HCT116 (cell line): ENCODE data around the gene ERRFI1. TPM values are rescaled to one million over a fixed set of nuclear protein-coding genes. Genes with fewer than 3 reads are reported as not detected.

Experiments used
- ATAC-seq: fragments of 200-7000 bp; cut with Tn5 transposase; 2 replicates; pipeline ENCODE4 v1.9.1; 2020; ENCODE audit warnings: mild to moderate bottlenecking, moderate library complexity
- BruUV-seq: library from RNA; stranded (reverse); fragments of 400-500 nt; replicated peaks from 2 replicates; lab custom pipeline; 2021; lab: Mats Ljungman, UMichigan
- CTCF ChIA-PET: fragments of 300-600 bp; sonication (Branson Sonifier 250); formaldehyde crosslinking; loops from one replicate; lab custom pipeline; 2021; ENCODE audit warnings: antibody characterized with exemption; lab: Charles Lee
- POLR2A ChIA-PET: fragments of 300-600, 350-600 bp; sonication (Branson Sonifier 250); formaldehyde crosslinking; loops from one replicate; lab custom pipeline; 2021; ENCODE audit warnings: antibody characterized with exemption; lab: Charles Lee
- RAD21 ChIA-PET, 2 experiments: fragments of 300-600 bp; sonication (Branson Sonifier 250); formaldehyde crosslinking; loops; one replicate each; lab custom pipeline; 2023; ENCODE audit warnings: low total read pairs in 2 of 2; ENCODE audit not compliant: uncharacterized antibody in 2 of 2, unreplicated experiment in 2 of 2, low non-redundant PET in 1 of 2; lab: Charles Lee
- DNase-seq: peaks from one replicate; pipeline ENCODE4 v3.0.0-alpha.2; 2010; ENCODE audit warnings: low read depth, low spot score
- H2AFZ ChIP-seq: fragments of 200-600 bp; shearing (Covaris generic), sonication (generic); 2 replicates; pipeline ENCODE4 v1.6.1; 2017; ENCODE audit warnings: low read depth, mixed run types, mixed read lengths, antibody characterized with exemption, low read length; ENCODE audit not compliant: poor library complexity, severe bottlenecking
- H3K27ac ChIP-seq: 2 replicates; pipeline ENCODE4 v1.5.1; 2012; ENCODE audit warnings: low read depth, low read length
- H3K27me3 ChIP-seq: fragments of 200-600 bp; sonication (generic); 2 replicates; pipeline ENCODE4 v1.6.1; 2016; ENCODE audit warnings: mixed run types, low read length, mixed read lengths; ENCODE audit not compliant: insufficient read depth
- H3K36me3 ChIP-seq, 2 experiments: fragments of 200-500 bp in 1 of 2; fragments of 200-600 bp in 1 of 2; sonication (Bioruptor generic) in 1 of 2; sonication (generic) in 1 of 2; 2 replicates each; pipeline versions ENCODE4 v1.5.1 to v1.6.1; 2014 to 2016; ENCODE audit warnings: low read length in 2 of 2, inconsistent platforms in 1 of 2, mixed read lengths in 1 of 2, mixed run types in 1 of 2; ENCODE audit not compliant: insufficient read depth in 2 of 2, control insufficient read depth in 1 of 2
- H3K4me1 ChIP-seq, 2 experiments: fragments of 200-600 bp in 1 of 2; sonication (generic) in 1 of 2; 2 replicates each; pipeline versions ENCODE4 v1.5.1 to v1.6.1; 2012 to 2017; ENCODE audit warnings: low read length in 2 of 2, inconsistent platforms in 1 of 2, mild to moderate bottlenecking in 1 of 2, mixed read lengths in 1 of 2, mixed run types in 1 of 2, moderate library complexity in 1 of 2; ENCODE audit not compliant: insufficient read depth in 2 of 2, control insufficient read depth in 1 of 2
- H3K4me2 ChIP-seq: fragments of 200-600 bp; sonication (generic); 2 replicates; pipeline ENCODE4 v1.6.1; 2017; ENCODE audit warnings: mixed run types, low read length, mixed read lengths
- H3K4me3 ChIP-seq, 2 experiments: fragments of 200-600 bp in 1 of 2; sonication (generic) in 1 of 2; replicated peaks in 1 of 2; 2 replicates each; pipeline ENCODE4 v1.5.1; 2011 to 2016; ENCODE audit warnings: low read length in 2 of 2, control low read depth in 1 of 2, low read depth in 1 of 2, mild to moderate bottlenecking in 1 of 2, mixed read lengths in 1 of 2, mixed run types in 1 of 2
- H3K79me2 ChIP-seq: fragments of 200-600 bp; sonication (generic); 2 replicates; pipeline ENCODE4 v1.6.1; 2017; ENCODE audit warnings: mild to moderate bottlenecking, mixed run types, low read length, moderate library complexity, mixed read lengths; ENCODE audit not compliant: insufficient read depth
- H3K9ac ChIP-seq: fragments of 200-600 bp; sonication (generic); 2 replicates; pipeline ENCODE4 v1.6.1; 2016; ENCODE audit warnings: low read length, mixed read lengths
- H3K9me2 ChIP-seq: fragments of 200-600 bp; sonication (generic), shearing (Covaris generic); 2 replicates; pipeline ENCODE4 v1.6.1; 2017; ENCODE audit warnings: mixed run types, mild to moderate bottlenecking, moderate library complexity; ENCODE audit not compliant: insufficient read depth
- H3K9me3 ChIP-seq, 2 experiments: fragments of 200-500 bp in 1 of 2; fragments of 200-600 bp in 1 of 2; sonication (Bioruptor generic) in 1 of 2; sonication (generic) in 1 of 2; 2 replicates each; pipeline ENCODE4 v1.6.1; 2014 to 2017; ENCODE audit warnings: low read length in 2 of 2, mixed read lengths in 2 of 2, inconsistent platforms in 1 of 2, low read depth in 1 of 2, mild to moderate bottlenecking in 1 of 2, mixed run types in 1 of 2, moderate library complexity in 1 of 2; ENCODE audit not compliant: control insufficient read depth in 1 of 2, insufficient read depth in 1 of 2
- H4K20me1 ChIP-seq: fragments of 200-600 bp; sonication (generic), shearing (Covaris generic); 2 replicates; pipeline ENCODE4 v1.6.1; 2017; ENCODE audit warnings: mixed run types, mild to moderate bottlenecking, moderate library complexity; ENCODE audit not compliant: insufficient read depth
- ATF3 ChIP-seq: IDR thresholded peaks from 2 replicates; pipeline ENCODE4 v1.6.1; 2012
- CBX3 ChIP-seq: IDR thresholded peaks from 2 replicates; pipeline ENCODE4 v1.6.1; 2012; ENCODE audit warnings: low read depth
- CTCF ChIP-seq, 3 experiments: fragments of 200-600 bp in 1 of 3; sonication (generic) in 1 of 3; IDR thresholded peaks in 2 of 3; conservative IDR thresholded peaks in 1 of 3; 2 replicates each; pipeline ENCODE4 v1.5.1; 2012 to 2017; ENCODE audit warnings: low read depth in 2 of 3, low read length in 2 of 3, antibody characterized with exemption in 1 of 3, borderline replicate concordance in 1 of 3, control low read depth in 1 of 3, mild to moderate bottlenecking in 1 of 3, mixed read lengths in 1 of 3, mixed run types in 1 of 3, moderate library complexity in 1 of 3; ENCODE audit not compliant: insufficient read depth in 1 of 3
- EGR1 ChIP-seq: IDR thresholded peaks from 2 replicates; pipeline ENCODE4 v1.6.1; 2012; ENCODE audit warnings: low read depth
- ELF1 ChIP-seq: IDR thresholded peaks from 2 replicates; pipeline ENCODE4 v1.6.1; 2012; ENCODE audit warnings: low read depth, borderline replicate concordance
- FOSL1 ChIP-seq: IDR thresholded peaks from 2 replicates; pipeline ENCODE4 v1.6.1; 2012; ENCODE audit warnings: low read depth
- MAX ChIP-seq: IDR thresholded peaks from 2 replicates; pipeline ENCODE4 v1.6.1; 2012
- POLR2A ChIP-seq: IDR thresholded peaks from 2 replicates; pipeline ENCODE4 v1.7.0; 2011; ENCODE audit warnings: borderline replicate concordance; ENCODE audit not compliant: insufficient read depth, insufficient read length; ENCODE audit errors: extremely low read depth
- POLR2AphosphoS5 ChIP-seq: IDR thresholded peaks from 2 replicates; pipeline ENCODE4 v1.6.1; 2011; ENCODE audit warnings: mild to moderate bottlenecking, low read depth, low read length, moderate library complexity
- RAD21 ChIP-seq: IDR thresholded peaks from 2 replicates; pipeline ENCODE4 v1.6.1; 2012; ENCODE audit warnings: low read depth, mild to moderate bottlenecking
- SP1 ChIP-seq: IDR thresholded peaks from 2 replicates; pipeline ENCODE4 v1.6.1; 2012; ENCODE audit warnings: low read depth
- SRF ChIP-seq: IDR thresholded peaks from 2 replicates; pipeline ENCODE4 v1.6.1; 2012; ENCODE audit warnings: low read depth
- ZNF274 ChIP-seq: fragments of 200-500 bp; sonication (Bioruptor generic); IDR thresholded peaks from 2 replicates; pipeline ENCODE4 v1.6.1; 2014; ENCODE audit warnings: mild to moderate bottlenecking, low read depth, low read length, inconsistent platforms
- intact Hi-C: fragments of 100-400 bp; cut with micrococcal nuclease; formaldehyde crosslinking; loops from 2 replicates; pipeline ENCODE4 v1.10.0; 2022
- total RNA-seq: library from RNA; stranded (reverse); gene quantifications from one replicate; pipeline ENCODE4 v1.2.1, GENCODE V29; 2021; ENCODE audit not compliant: unreplicated experiment

Gene ERRFI1
- total RNA-seq, 1 experiment from 2014 or later = 777 TPM

GRCh38 chr1:8063298-8064036, 37.4 kb upstream of the ERRFI1 start:
- ChIA-PET CTCF (no interaction called here), POLR2A (interaction anchor here (0.7 to 2.4 kb wide), 4 partner anchors 9 to 64 kb away, joined by 3 to 9 read pairs (median 3); no protein-coding TSS in a partner anchor)
- H3K27me3 ChIP-seq = no peaks in the 10 kb centered on the region
- H3K27ac ChIP-seq = peak overlapping the region; percentile 2; the same call in 1 of the 2 replicates
- no peaks in the 10 kb centered on the region for H3K9me2 ChIP-seq
- BruUV-seq = no TSS peak
- H3K9me3 ChIP-seq = no peaks in the 10 kb centered on the region
- TF ChIP-seq POLR2AphosphoS5 (no peak), MAX (no peak), RAD21 (no peak), CTCF (IDR thresholded peaks at IDR 0.05 in 2 of 3, conservative IDR thresholded peaks at IDR 0.05 in 1 of 3; ENCODE audit: borderline replicate concordance in 1 of 3, insufficient read depth in 1 of 3, low read depth in 2 of 3, low read length in 2 of 3) (no peak), ZNF274 (no peak), ELF1 (no peak), POLR2A (no peak), CBX3 (no peak), EGR1 (no peak), FOSL1 (no peak), ATF3 (no peak), SP1 (no peak), SRF (no peak)
- TF ChIP-seq, all 23 proteins: peak for 0
- Histone ChIP-seq H3K79me2 (no peaks in the 10 kb centered on the region), H3K4me1 (peaks cover 79 to 84% of the 10 kb centered on the region in 2 experiments), H4K20me1 (no peaks in the 10 kb centered on the region), H3K9ac (no peak overlapping the region), H3K4me2 (no peak overlapping the region), H3K36me3 (no peaks in the 10 kb centered on the region), H3K4me3 (no peak overlapping the region), H2AFZ (peak overlapping the region; percentile 5)
- DNase-seq (no peak), ATAC-seq (no peak)
- intact Hi-C loops = no loop called here
- RAD21 ChIA-PET = no interaction called here
